H1 (cell line): Measurements from ENCODE around the gene DAO. TPM values are rescaled to one million over a fixed set of nuclear protein-coding genes. Genes with fewer than 3 reads are reported as not detected.

Source experiments
- FOSL1 ChIP-seq: IDR thresholded peaks from 2 replicates; pipeline ENCODE4 v1.6.1; 2011; ENCODE audit warnings: mild to moderate bottlenecking, low read depth, low read length, moderate library complexity; ENCODE audit not compliant: insufficient read depth
- SRF ChIP-seq: IDR thresholded peaks from 2 replicates; pipeline ENCODE4 v1.6.1; 2011; ENCODE audit warnings: mild to moderate bottlenecking, low read depth, low read length, moderate library complexity
- TEAD4 ChIP-seq: IDR thresholded peaks from 2 replicates; pipeline ENCODE4 v1.6.1; 2012; ENCODE audit warnings: low read depth, low read length, inconsistent platforms, mixed read lengths
- polyA plus RNA-seq, 7 experiments: library from polyadenylated mRNA; depleted of rRNA in 3 of 7; stranded (reverse) in 5 of 7; unstranded in 2 of 7; fragments of >200 nt in 5 of 7; fragments of 200-250 nt in 2 of 7; gene quantifications; 1 replicate in 5 of 7; 2 replicates in 1 of 7; 4 replicates in 1 of 7; pipeline versions ENCODE4 v1.2.1 to v1.2.3, GENCODE V29; 2011 to 2013; ENCODE audit warnings: missing spikeins in 2 of 7, mixed read lengths in 2 of 7
- total RNA-seq: library from RNA; stranded (reverse); fragmentation: NEBNext Ultra II Directional; extraction: Animal tissue kit (Norgen Biotek cat#: 25700); gene quantifications from 2 replicates; pipeline ENCODE4 v1.2.1, GENCODE V29; 2021
- TF ChIP-seq, protein P1 (sequence below): IDR thresholded peaks from 2 replicates; pipeline ENCODE4 v1.6.1; 2012; ENCODE audit warnings: inconsistent platforms

Gene DAO
- total and polyA plus RNA-seq, 2 of the 8 experiments (the other 6 are each of a cell fraction or from before 2014, with no cell fraction given): not detected

DNA sequence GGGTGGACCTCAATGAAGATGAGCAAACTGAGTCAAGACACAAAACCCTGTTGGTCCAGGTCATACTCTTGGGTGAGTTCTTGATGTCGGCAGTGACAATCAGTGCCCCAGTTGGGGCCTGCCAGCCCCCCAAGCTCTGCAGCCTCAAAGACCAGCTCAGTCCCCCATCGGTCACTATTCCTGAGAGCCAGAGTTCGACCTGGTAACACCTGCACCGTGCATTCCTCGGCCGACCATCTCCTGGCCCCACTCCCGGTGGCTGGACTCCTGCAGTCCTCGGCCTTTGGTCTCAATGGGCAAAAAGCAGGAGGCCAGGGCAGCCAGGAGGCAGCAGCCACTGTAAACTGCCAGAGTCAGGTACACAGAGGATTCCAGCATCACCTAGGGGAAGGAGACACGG is 32.5 kb downstream of the DAO start (continued):
- no peak for TF ChIP-seq TEAD4
- no peak for TF ChIP-seq SRF
- no peak for TF ChIP-seq FOSL1
- TF ChIP-seq, protein P1, sequence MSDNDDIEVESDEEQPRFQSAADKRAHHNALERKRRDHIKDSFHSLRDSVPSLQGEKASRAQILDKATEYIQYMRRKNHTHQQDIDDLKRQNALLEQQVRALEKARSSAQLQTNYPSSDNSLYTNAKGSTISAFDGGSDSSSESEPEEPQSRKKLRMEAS: no peak
